Hippocampal formation (tissue), 2 donors: Measurements from ENCODE around the gene PRKAR1A.
"Not testable (repeated sequence)": the region's sequence is repeated elsewhere in the genome, so short reads cannot be mapped to it uniquely, and the experiment has no call there.

Experiments used
- DNase-seq, 2 donors: peaks; one replicate each; lab custom pipeline; 2025; lab: John Stamatoyannopoulos, UW

PRKAR1A gene

GRCh38 chr17:68579194-68579927 lies 67.1 kb downstream of the PRKAR1A start:
- no peak for DNase-seq

GRCh38 chr17:68580236-68580770 lies 68.1 kb downstream of the PRKAR1A start:
- no peak for DNase-seq

GRCh38 chr17:68581863-68582645 lies 69.8 kb downstream of the PRKAR1A start:
- DNase-seq: no peak

- not testable (repeated sequence) for DNase-seq
Observed at GRCh38 chr17:68582867-68583266, 70.6 kb downstream of the PRKAR1A start.

DNA sequence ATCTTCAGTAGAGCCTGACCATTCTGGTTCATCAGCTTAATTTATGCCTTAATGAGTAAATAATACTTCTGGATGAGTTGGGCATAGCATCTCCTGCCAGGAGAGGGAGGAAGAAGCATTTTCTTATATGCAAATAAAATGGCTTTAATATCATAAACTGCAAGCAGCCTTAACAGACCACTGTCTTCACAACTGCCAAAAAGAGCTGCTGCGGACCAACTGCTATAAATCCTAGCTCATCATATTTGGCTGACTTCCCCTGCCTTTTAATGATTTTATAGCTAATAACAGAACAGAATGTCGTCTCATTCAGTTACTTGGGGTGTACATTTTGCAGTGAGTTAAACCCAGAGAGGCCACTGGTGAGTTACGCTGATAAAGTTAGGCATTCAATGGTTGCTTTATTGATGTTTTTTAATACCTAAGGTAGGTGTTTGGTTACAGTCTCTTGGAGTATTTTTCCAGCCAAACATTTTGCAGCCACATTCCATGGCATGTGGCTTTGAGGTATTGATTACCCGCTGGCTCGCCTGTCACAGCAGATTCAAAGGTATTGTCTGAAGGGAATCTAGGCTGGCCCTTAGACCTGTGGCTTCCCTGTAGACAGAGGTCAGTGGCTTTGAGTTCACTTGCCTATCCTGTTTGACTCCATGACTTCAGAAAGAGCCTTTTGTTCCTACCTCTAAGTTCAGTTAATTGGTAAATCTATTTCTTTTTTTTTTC lies 72.5 kb downstream of the PRKAR1A start:
- no peak for DNase-seq

GRCh38 chr17:68585643-68586042 lies 73.4 kb downstream of the PRKAR1A start:
- DNase-seq: no peak

DNA sequence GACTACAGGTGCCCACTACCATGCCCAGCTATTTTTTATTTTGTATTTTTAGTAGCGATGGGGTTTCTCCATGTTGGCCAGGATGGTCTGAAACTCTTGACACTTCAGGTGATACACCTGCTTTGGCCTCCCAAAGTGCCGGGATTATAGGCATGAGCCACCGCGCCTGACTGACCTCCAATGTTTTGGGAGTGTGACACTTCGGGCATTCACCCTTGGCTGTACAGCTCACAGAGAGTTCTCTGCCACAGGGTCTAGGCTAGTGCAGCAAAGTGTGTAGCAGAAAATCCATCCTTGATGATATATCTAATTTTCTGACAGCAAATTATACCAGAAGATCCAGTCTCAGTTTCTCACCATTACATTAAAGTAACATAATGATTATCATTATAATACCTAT lies 74.8 kb downstream of the PRKAR1A start:
- DNase-seq: no peak

GRCh38 chr17:68587847-68588246 lies 75.6 kb downstream of the PRKAR1A start:
- DNase-seq: peak in 1 of 2 donors; percentile 12

DNA sequence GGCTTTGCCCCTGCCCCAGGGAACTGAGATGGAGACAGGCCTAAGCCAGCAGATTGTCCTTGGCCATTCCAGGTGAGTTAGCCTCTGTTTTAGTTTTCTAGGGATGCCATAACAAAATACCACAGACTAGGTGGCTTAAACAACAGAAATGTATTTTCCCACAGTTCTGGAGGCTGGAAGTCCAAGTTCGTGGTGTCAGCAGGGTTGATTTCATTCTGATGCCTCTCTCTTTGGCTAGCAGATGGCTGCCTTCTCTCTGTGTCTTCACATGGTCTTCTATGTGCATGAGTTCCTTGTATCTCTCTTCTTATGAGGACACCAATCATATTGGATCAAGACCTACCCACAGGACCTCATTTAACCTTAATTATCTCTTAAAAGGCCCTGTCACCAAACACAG lies 76.1 kb downstream of the PRKAR1A start:
- DNase-seq: no peak

GRCh38 chr17:68589086-68589485 lies 76.9 kb downstream of the PRKAR1A start:
- no peak for DNase-seq

DNA sequence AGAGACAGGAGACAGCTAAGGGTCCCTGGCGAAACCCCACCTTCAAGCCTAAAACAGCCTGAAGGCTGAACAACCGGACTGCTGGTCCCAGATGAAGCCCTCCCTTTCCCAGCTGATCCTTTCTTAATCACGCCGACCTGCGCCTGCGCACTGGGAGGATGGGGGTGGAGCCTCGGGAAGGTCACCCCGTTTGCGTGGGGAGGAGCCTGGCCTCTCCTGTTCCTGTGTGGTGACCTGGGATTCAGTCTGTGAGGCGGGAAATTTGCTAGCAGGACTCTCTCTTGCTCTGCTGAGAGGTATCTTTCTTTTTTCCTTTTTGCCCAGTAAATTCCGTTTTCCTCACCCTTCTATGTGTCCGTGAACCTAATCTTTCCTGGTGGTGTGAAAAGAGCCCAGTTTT lies 79.4 kb downstream of the PRKAR1A start:
- DNase-seq: no peak

- DNase-seq: no peak
Observed at GRCh38 chr17:68592009-68592408, 79.8 kb downstream of the PRKAR1A start.

GRCh38 chr17:68592682-68593641 lies 80.7 kb downstream of the PRKAR1A start:
- no peak for DNase-seq

GRCh38 chr17:68594552-68594951 lies 82.3 kb downstream of the PRKAR1A start:
- DNase-seq: no peak

DNA sequence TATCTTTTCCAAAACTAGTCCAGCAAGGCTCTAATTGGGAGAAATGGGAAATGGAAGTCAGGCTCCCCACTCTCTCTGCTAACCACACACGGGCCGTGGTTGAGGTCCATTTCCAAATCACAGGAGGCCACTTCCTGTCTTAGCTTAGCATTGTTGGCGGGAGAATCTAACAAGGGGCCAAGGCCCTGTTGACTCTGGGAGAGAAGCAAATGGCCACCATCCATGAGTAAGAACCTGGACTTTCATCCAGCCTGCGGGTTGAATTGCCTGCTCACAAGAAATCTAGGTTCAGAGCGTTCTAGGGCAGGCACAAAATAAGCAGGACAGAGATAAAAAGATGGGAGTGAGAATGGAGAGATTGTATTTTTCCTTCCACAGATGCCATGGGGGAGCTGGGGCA lies 83.3 kb downstream of the PRKAR1A start:
- no peak for DNase-seq

GRCh38 chr17:68595986-68596385 lies 83.8 kb downstream of the PRKAR1A start:
- no peak for DNase-seq

- no peak for DNase-seq
Observed at GRCh38 chr17:68596411-68596945, 84.2 kb downstream of the PRKAR1A start.

- no peak for DNase-seq
Observed at GRCh38 chr17:68598074-68598473, 85.8 kb downstream of the PRKAR1A start.

GRCh38 chr17:68598545-68598961 lies 86.3 kb downstream of the PRKAR1A start:
- DNase-seq: no peak

- DNase-seq: no peak
Observed at GRCh38 chr17:68599091-68599490, 86.9 kb downstream of the PRKAR1A start.

GRCh38 chr17:68599552-68600066 lies 87.4 kb downstream of the PRKAR1A start:
- DNase-seq: no peak
